ENCODE data around the gene MLYCD.

DNA sequence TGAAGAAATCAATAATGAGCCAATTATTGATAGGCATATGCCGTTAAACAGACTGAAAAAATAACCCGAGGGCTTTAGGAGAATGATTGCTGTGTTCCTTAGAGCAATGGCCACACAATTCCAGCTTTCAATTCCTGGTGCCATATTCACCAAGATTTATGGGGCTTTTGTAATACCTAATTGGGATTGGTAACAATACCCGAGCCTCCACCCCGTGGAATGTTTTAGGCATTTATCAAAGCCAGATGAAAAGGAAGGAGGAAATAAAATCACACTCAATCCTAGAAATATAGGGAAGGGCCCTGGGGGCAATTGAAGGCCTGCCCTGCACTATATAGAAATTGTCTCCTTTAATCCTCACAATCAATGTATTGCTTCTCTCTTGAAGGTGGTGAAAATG, 42.1 kb upstream of the MLYCD start:
- TF ChIP-seq CTCF (IDR thresholded peaks at IDR 0.05) (no peak), EP300 (IDR thresholded peaks at IDR 0.05) (no peak), POLR2AphosphoS5 (IDR thresholded peaks at IDR 0.05) (no peak)

Measured in gastroesophageal sphincter (tissue), 3 donors.